HG02588 (cell line): ENCODE measurements around the gene GRIK4.

ENCODE experiments used
- ATAC-seq: cut with Tn5 transposase; IDR thresholded peaks from one replicate; pipeline ENCODE4 v1.9.1; 2021; ENCODE audit warnings: mild to moderate bottlenecking, moderate library complexity; ENCODE audit not compliant: unreplicated experiment

GRIK4 gene

GRCh38 chr11:120959189-120959588, 447.6 kb downstream of the GRIK4 start:
- no peak for ATAC-seq

- ATAC-seq: no peak
These were observed 453.3 kb downstream of the GRIK4 start for GRCh38 chr11:120964857-120965256.

GRCh38 chr11:120966840-120967239, 455.3 kb downstream of the GRIK4 start:
- no peak for ATAC-seq

- no peak for ATAC-seq
These were observed 458.4 kb downstream of the GRIK4 start for GRCh38 chr11:120969993-120970392.

GRCh38 chr11:120971825-120972224, 460.3 kb downstream of the GRIK4 start:
- no peak for ATAC-seq

- no peak for ATAC-seq
These were observed 461.1 kb downstream of the GRIK4 start for GRCh38 chr11:120972621-120973020.

GRCh38 chr11:120973501-120973900, 462.0 kb downstream of the GRIK4 start:
- ATAC-seq: no peak

GRCh38 chr11:120974466-120974865, 462.9 kb downstream of the GRIK4 start:
- no peak for ATAC-seq

GRCh38 chr11:120974965-120975364, 463.4 kb downstream of the GRIK4 start:
- no peak for ATAC-seq

GRCh38 chr11:120977266-120978137, 466.0 kb downstream of the GRIK4 start:
- no peak for ATAC-seq

- ATAC-seq: no peak
These were observed 467.2 kb downstream of the GRIK4 start for GRCh38 chr11:120978701-120979100.

- ATAC-seq: peak; percentile 64
These were observed 474.4 kb downstream of the GRIK4 start for GRCh38 chr11:120985718-120986569.

- ATAC-seq: no peak
These were observed 477.1 kb downstream of the GRIK4 start for GRCh38 chr11:120988603-120989002.

- no peak for ATAC-seq
These were observed 480.5 kb downstream of the GRIK4 start for GRCh38 chr11:120991830-120992686.

GRCh38 chr11:120994091-120994859, 482.7 kb downstream of the GRIK4 start:
- no peak for ATAC-seq

- ATAC-seq: no peak
These were observed 483.6 kb downstream of the GRIK4 start for GRCh38 chr11:120995184-120995583.

GRCh38 chr11:120996973-120997372, 485.4 kb downstream of the GRIK4 start:
- no peak for ATAC-seq

GRCh38 chr11:120998581-120998980, 487.0 kb downstream of the GRIK4 start:
- ATAC-seq: no peak

GRCh38 chr11:121004206-121004840, 492.8 kb downstream of the GRIK4 start:
- no peak for ATAC-seq

- ATAC-seq: no peak
These were observed 495.4 kb downstream of the GRIK4 start for GRCh38 chr11:121006922-121007321.
